Activated CD4-positive, alpha-beta T cell treated with anti-CD3 and anti-CD28 coated beads for 1 hour (primary cell): ENCODE results near the gene ERBB4.
"Not testable (repeated sequence)": the region's sequence is repeated elsewhere in the genome, so short reads cannot be mapped to it uniquely, and the experiment has no call there.

ENCODE experiments used
- DNase-seq: peaks from one replicate; pipeline ENCODE4 v3.0.0-alpha.2; 2020

ERBB4 gene

GRCh38 chr2:212284166-212284565, 254.4 kb downstream of the ERBB4 start:
- no peak for DNase-seq

GRCh38 chr2:212282671-212283261, 255.8 kb downstream of the ERBB4 start:
- no peak for DNase-seq

GRCh38 chr2:212276813-212277212, 261.8 kb downstream of the ERBB4 start:
- no peak for DNase-seq

GRCh38 chr2:212274215-212274614, 264.4 kb downstream of the ERBB4 start:
- DNase-seq = no peak

- no peak for DNase-seq
Measured at GRCh38 chr2:212271583-212271982, 267.0 kb downstream of the ERBB4 start.

- DNase-seq = no peak
Measured at GRCh38 chr2:212269005-212269404, 269.6 kb downstream of the ERBB4 start.

- no peak for DNase-seq
Measured at GRCh38 chr2:212266297-212266696, 272.3 kb downstream of the ERBB4 start.

GRCh38 chr2:212265777-212266176, 272.8 kb downstream of the ERBB4 start:
- no peak for DNase-seq

GRCh38 chr2:212264187-212264586, 274.4 kb downstream of the ERBB4 start:
- DNase-seq = no peak

- no peak for DNase-seq
Measured at GRCh38 chr2:212259226-212259625, 279.4 kb downstream of the ERBB4 start.

- no peak for DNase-seq
Measured at GRCh38 chr2:212254339-212254738, 284.3 kb downstream of the ERBB4 start.

- DNase-seq = no peak
Measured at GRCh38 chr2:212249451-212249850, 289.2 kb downstream of the ERBB4 start.

GRCh38 chr2:212245880-212246279, 292.7 kb downstream of the ERBB4 start:
- DNase-seq = no peak

GRCh38 chr2:212242724-212243123, 295.9 kb downstream of the ERBB4 start:
- DNase-seq = no peak

GRCh38 chr2:212238152-212238551, 300.4 kb downstream of the ERBB4 start:
- DNase-seq = not testable (repeated sequence)

- no peak for DNase-seq
Measured at GRCh38 chr2:212237350-212238095, 301.1 kb downstream of the ERBB4 start.

- no peak for DNase-seq
Measured at GRCh38 chr2:212228743-212229171, 309.8 kb downstream of the ERBB4 start.

- DNase-seq = no peak
Measured at GRCh38 chr2:212227755-212228154, 310.8 kb downstream of the ERBB4 start.

- DNase-seq = no peak
Measured at GRCh38 chr2:212226114-212226513, 312.5 kb downstream of the ERBB4 start.

GRCh38 chr2:212223696-212224095, 314.9 kb downstream of the ERBB4 start:
- no peak for DNase-seq

GRCh38 chr2:212213191-212213590, 325.4 kb downstream of the ERBB4 start:
- no peak for DNase-seq

- DNase-seq = no peak
Measured at GRCh38 chr2:212208467-212208866, 330.1 kb downstream of the ERBB4 start.

GRCh38 chr2:212197776-212198175, 340.8 kb downstream of the ERBB4 start:
- DNase-seq = no peak

GRCh38 chr2:212195626-212196025, 343.0 kb downstream of the ERBB4 start:
- DNase-seq = no peak

GRCh38 chr2:212194396-212194795, 344.2 kb downstream of the ERBB4 start:
- DNase-seq = no peak
